GM18505 (cell line): ENCODE measurements around the gene LAGE3.

Experiments used
- ATAC-seq: cut with Tn5 transposase; IDR thresholded peaks from one replicate; pipeline ENCODE4 v1.9.1; 2021; ENCODE audit not compliant: unreplicated experiment
- POLR2A ChIP-seq: IDR thresholded peaks from 4 replicates; pipeline ENCODE4 v1.6.1; 2011; ENCODE audit warnings: borderline replicate concordance; ENCODE audit not compliant: insufficient read depth, insufficient read length; ENCODE audit errors: extremely low read depth

Gene LAGE3, protein sequence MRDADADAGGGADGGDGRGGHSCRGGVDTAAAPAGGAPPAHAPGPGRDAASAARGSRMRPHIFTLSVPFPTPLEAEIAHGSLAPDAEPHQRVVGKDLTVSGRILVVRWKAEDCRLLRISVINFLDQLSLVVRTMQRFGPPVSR

DNA sequence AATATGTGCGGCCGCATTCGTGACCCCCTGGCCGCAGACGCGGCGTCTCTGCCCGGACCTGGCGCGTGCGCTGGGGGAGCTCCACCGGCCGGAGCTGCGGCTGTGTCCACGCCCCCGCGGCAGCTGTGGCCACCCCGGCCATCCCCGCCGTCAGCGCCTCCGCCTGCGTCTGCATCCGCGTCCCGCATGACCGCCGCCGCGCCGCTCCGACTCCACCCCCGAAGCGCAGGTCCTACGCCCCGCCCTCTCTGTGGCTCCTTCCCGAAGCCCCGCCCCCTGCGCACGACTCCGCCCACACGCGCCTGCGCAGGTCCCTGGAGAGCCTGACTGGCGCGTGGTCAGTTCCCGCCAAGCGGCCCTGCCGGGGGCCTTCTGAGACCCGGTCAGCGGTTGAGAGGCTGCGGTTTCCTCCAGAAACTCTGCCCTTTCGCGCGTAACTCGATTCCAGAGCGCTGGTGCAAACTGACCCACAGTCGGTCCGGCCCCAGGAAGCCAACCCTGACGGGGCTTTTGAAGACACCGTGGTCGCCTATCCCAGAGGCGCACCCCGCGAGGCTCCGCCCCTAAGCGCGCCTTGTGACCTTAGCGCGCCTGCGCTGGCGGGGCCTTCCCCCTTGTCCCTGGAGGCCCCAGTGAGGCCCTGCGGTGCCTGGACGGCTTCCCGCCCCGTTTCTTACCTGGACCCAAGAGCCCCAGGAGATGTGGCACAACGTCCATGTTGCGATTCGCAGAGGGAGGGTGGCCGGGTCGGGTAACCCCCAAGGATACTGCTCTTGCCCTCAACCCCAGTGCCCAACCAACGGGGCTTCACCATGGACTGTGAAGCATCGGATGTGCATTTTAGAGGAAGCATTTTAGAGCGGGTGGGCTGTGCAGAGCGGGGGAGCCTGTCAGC, at the start of gene LAGE3:
Gene LAGE3 (minus strand): TSS at position 554 of the 895 bp plus-strand sequence. CDS start 366 bp downstream, at position 188.
- TF ChIP-seq POLR2A = peak; percentile 71
- peak; percentile 82 for ATAC-seq

DNA sequence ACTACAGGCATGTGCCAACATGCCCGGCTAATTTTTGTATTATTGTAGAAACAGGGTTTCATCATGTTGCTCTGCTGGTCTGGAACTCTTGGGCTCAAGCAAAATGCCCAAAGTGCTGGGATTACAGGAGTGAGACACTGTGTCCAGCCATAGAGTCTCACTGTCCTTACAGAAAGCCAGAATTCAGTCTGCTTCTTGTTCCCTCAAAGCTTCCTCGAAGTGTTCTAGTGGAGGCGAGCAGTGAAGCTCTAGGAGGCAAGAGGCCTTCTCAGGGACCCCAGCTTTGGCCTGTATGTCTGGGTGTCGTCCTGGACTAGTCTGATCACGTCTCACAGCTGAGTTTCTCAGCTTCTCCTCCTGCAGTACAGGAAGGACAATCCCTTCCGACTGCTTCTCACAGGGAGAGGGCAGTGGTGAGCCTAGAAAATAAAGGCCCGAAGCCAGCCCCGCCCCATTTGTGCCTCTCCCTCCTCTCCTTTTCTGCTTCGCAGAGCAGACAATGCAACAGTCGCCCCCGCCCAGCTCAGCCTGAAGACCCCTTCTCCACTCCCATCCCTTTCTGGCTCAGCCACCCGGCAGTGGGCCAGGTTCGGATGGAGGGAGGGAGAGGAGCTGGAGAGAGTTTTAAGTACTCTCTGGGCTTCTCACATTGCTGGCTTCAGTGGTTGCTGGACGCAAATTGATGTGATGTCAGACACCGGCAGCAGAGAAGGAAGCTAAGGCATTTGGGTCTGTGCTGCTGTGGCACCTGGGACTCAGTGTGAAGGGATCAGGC, 48.0 kb upstream of the LAGE3 start:
- ATAC-seq = no peak
- TF ChIP-seq POLR2A = no peak

DNA sequence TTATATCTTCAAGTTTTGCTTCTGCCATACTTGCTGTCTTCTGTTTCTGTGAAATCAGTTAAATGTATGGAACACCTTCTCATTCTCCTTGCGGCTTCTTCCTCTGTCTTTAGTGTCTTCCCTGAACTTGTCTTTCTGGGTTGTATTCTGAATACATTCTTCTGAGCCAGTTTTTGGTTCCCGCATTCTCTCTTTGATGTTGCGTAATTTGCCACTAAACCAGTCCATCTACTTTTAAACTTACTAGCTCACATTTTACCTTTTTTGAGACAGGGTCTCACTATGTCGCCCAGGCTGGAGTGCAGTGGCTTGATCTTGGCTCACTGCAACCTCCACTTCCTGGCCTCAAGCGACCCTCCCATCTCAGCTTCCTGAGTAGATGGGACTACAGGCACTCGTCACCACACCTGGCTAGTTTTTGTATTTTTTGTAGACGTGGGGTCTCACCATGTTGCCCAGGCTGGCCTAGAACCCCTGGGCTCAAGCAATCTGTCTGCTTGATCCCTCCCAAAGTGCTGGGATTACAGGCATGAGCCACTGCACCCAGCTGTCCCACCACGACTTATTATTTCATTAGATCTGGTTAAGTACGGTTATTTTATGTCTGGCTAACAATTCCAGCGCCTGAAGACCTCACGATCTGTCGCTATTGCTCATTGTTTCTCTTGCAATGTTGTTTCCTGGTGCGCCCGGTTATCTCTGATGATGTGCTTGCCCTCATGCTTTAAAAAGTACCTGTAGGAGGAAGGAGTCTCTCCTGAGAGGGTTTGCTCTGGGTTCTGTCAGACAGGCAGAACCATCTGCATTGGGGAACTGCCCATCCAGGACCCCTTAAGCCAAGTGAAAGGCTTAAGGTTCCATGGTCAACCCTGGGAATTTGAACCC, 46.8 kb upstream of the LAGE3 start:
- ATAC-seq = no peak
- no peak for TF ChIP-seq POLR2A

DNA sequence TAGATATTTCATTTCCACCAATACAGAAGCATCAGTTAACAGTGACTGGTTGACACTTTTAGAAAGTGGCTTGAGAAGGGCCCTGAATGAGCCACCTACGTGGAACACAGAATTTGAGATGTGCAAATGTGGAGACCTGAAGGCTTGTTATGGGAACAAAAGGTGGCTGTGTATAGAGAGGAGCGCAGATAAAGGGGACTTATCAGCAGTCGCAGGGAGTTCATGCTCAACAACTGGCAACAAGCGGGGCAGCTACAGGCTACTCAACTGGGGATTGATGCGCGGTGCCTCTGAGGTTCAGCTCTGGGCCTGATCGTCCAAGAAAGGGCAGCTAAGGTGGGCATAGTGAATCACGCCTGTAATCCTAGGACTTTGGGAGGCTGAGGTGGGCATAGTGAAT, 40.3 kb upstream of the LAGE3 start:
- TF ChIP-seq POLR2A = no peak
- no peak for ATAC-seq

DNA sequence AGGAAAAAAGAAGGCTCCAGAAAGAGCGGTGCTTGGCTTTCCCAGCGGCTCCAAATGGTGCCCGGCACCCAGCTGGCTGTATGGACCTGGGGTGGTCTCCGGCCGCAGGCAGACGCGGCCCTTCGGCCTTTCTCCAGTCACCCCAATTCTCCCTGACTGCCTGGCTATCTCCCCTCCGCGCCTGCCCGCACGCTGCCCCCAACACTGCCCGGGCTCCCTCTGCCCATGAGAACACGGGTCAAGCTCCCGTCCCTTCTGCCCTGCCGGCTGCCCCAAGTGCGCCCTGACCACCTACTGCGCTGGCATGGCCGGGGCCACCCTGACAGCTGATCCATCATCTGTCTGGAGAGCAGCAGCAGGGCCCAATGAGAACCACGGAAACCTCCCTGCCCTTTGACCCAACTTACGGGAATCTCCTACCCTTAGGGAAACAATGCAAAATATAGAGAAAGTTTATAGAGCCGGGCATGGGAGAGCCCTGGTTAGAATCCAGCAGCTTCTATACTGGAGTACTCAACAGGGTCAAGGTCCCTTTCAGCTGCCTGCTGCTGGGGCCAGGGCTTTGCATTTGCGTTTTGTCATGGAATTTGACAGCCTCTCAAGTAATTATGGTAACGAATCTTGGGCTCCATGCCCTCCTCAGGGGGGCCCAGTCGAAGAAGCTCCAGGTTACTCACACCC, 38.2 kb upstream of the LAGE3 start:
- no peak for TF ChIP-seq POLR2A
- ATAC-seq = no peak

DNA sequence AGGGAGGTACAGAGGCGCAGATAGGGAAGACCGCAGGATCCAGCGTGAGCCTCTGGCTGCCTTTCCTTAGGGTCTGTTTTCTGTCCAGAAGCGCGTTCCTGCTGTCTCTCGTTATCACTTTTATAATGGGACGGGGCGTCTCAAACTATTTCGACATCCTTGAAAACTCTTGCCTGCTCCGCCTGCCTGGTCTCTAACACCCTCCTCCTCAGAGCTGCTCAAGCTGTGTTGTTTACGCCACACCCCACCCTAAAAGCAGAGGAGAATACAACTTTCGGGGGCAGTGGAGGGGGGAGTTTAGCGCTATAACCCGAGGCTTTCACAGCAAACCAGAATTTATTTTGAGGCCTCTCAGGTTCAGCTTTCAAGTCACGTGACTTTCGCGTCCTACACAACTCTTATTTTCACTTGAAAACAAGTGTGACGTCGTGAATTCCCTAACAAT, 37.6 kb upstream of the LAGE3 start:
- ATAC-seq = peak; percentile 4

DNA sequence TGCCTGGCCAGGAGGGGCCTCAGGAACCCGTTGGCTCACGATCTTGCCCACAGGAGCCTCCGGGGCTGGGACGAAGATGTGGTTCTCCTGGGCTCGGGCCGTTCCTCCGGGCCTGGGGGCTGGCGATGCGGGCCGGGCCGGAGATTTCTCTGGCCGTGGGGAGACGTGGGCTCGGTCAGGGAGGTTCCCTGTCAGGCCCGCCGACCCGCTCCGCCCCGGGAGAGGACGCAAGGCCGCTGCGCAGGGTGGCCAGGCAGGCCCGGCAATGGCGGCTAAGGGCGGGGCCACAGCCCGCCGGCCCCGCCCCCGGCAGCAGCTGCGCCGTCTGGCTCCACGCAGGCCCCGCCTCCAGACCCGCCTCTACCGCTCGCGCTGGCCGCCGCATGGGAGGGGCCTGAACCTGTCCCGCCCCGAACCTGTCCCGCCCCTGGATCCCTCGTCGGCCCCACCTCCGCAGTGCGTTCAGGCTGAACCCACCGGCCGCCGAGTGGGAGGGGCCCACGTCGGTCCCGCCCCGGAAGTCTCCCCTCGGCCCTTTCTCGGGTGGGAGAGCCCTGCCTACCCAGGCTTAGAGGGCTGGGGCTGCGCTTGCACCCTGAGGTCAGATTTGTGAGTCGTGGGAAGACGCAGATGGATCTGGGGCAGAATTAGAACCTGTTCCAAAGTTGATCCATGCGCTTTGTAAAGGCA, 37.0 kb upstream of the LAGE3 start, which contains the start of gene FAM3A:
Gene FAM3A (minus strand): TSS at position 267 of the 690 bp plus-strand sequence. CDS start 460 bp downstream, outside the sequence.
- peak; percentile 71 for TF ChIP-seq POLR2A
- ATAC-seq = peak; percentile 89

More for the DNA sequence above, 37.6 kb upstream of the LAGE3 start:
- TF ChIP-seq POLR2A = no peak

DNA sequence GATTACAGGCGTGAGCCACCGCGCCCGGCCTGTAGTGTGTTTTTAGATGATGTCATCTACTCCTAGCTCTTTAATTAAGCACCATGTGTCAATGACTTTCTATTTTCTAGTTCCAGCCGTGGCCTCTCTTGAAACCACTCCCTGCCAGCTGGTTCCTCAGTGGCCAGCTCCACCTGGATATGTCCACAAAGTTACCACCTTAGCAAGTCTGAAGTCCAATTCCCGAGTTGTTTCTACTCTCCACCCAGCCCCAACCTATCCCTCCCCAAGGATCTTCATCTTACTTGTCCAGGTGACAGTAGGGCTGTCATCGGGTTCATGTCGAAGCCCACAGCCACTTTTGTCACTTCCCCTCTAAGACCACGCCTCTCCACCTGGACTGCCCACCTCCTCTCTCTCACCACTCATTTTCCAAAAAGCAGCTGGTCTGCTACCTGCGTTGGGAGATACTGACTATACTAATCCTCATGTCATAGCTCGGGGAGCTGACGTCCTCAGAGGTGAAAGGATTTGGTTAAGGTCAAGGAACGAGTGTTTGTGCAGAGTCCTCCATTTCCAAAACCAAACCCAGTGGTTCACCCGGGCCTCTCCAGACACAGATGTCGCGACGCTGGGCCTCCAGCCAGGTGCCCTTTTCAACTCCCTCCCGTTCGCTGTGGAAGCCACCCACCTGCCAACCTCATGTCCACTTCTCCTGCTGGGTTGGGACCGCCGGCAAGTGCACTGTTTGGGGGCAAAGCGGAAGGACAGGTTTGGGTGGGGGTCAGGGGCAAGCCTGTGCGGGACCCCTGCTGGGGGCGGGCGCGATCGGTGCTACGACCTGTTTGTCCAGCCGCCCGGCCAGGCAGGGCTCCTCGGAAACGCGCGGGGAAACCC, 36.2 kb upstream of the LAGE3 start:
- ATAC-seq = no peak
- no peak for TF ChIP-seq POLR2A

DNA sequence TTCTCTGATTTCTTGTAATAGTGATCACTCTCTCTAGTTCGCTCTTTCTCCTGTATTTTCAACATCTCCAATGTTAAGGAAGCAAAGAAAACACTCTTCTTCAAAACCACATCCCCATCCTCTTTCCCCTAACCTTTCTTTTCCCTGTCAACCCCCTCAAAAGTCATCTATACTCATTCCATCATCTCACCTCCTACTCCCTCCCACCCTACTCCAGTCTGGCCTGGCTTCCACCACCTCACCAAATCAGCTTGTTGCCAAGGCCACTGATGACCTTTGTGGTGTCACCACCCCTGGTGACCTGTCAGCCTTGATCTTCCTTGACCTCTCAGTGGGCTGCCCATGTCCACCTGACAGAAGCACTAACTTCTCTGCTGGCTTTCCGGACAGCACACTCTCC, 34.6 kb upstream of the LAGE3 start:
- ATAC-seq = no peak
- no peak for TF ChIP-seq POLR2A

DNA sequence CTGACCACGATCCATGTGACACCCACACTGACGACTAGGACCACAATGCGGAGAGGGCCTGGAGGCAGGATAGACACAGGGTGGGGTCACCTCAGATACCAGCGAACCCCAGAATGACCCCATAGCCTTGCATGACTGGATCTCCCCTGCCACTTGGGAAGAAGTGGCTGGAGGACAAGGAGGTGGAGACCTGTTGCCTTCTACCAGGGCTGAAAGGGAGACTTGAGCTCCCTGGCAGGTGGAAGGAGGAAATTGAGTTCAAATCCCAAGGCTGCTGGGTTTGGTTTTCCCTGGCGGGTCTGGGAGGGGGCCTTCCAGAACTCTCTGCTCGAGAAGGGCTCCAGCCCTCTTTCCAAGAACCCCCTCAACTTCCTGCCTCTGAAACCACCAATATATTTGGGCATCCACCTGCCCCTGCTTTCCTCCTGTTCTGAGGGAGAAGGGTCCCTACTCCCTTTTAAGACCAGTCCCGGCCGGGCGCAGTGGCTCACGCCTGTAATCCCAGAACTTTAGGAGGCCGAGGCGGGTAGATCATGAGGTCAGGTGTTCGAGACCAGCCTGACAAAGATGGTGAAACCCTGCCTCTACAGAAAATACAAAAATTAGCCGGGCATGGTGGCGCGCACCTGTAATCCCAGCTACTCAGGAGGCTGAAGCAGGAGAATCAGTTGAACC, 33.9 kb upstream of the LAGE3 start:
- TF ChIP-seq POLR2A = no peak

More for the DNA sequence above, 33.9 kb upstream of the LAGE3 start:
- no peak for ATAC-seq
